H54 (cell line): Measurements from ENCODE around the gene XPNPEP1.

Experiments used
- DNase-seq: peaks from one replicate; pipeline ENCODE4 v3.0.0; 2011; ENCODE audit warnings: low spot score, mixed read lengths; ENCODE audit not compliant: insufficient read length
- FAIRE-seq: peaks from 3 replicates; lab custom pipeline; 2011; peaks lifted over from hg19 to GRCh38; lab: Jason Lieb, UNC
- POLR2A ChIP-seq: IDR thresholded peaks from 2 replicates; pipeline ENCODE4 v1.6.1; 2011; ENCODE audit warnings: low read depth, mild to moderate bottlenecking, low read length

Gene XPNPEP1

DNA sequence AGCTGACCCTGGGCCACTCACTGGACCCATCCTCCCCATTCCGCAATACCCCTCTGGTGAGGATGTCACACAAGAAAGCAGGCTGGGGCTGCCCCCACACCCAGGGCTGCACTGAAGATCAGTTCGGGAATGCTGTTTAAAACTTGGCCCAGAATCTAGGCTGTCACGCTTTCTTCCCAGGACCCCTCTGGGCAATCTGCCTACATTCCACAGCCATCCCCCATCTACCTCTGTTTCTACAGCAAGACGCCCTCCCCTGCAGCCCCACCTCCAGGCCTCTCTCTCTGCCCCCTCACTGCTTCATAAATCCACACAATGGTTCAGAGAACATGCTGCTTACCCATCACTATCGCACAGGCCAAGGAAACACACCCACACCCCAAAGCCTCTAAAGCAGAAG, 36.1 kb downstream of the XPNPEP1 start:
- TF ChIP-seq POLR2A = no peak
- no peak for DNase-seq
- no peak for FAIRE-seq

DNA sequence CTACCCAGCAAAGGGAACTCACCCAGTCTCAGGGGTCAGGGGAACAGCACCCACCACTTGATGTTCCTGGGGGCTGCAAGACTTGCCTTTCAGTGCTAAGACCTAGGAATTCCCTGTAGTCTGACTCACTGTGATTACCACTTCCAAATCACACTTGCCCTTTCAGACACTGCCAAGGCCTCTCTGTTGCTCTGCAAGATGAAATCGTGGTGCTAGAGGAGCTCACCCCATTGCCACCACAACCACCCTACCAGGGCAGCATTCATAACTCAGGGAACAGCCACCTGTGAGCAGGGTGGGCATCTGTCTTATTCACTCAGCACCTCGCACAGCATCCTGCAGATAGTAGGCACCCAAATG, 36.5 kb downstream of the XPNPEP1 start:
- DNase-seq (no peak), FAIRE-seq (no peak)
- no peak for TF ChIP-seq POLR2A

DNA sequence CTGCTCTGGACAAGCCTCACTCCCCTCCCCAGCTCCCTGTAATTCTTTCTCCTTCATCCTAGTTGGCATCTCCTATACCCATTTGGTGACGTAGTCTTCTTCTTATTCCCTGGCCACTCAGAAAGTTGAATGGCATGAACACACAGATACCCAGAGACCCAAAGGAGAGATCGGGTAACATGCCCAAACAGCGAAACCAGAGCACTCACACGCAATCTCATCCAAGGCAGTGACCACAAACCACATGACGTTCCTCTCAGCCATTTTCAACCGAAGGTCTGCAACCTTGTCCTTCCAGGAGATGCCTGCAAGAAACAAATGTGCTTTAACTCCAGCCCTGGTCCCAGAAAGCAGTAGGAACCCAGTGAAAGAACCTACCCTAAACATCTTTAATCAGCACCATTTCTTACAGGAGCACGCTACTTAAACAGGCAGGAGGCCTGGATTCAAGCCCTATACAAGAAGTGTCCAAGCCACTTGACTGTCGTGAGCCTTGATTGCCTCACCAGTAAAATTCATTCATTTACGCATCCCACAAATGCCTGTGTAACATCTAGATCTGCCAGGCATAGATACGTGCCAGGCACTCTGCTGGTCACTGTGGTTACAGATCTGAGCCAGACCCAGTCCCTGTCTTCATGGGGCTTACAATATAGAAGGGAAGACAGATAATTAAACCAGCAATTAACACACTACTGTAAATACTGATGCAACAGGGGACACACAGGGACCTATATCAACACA, 37.1 kb downstream of the XPNPEP1 start:
- DNase-seq = no peak
- no peak for FAIRE-seq
- no peak for TF ChIP-seq POLR2A

DNA sequence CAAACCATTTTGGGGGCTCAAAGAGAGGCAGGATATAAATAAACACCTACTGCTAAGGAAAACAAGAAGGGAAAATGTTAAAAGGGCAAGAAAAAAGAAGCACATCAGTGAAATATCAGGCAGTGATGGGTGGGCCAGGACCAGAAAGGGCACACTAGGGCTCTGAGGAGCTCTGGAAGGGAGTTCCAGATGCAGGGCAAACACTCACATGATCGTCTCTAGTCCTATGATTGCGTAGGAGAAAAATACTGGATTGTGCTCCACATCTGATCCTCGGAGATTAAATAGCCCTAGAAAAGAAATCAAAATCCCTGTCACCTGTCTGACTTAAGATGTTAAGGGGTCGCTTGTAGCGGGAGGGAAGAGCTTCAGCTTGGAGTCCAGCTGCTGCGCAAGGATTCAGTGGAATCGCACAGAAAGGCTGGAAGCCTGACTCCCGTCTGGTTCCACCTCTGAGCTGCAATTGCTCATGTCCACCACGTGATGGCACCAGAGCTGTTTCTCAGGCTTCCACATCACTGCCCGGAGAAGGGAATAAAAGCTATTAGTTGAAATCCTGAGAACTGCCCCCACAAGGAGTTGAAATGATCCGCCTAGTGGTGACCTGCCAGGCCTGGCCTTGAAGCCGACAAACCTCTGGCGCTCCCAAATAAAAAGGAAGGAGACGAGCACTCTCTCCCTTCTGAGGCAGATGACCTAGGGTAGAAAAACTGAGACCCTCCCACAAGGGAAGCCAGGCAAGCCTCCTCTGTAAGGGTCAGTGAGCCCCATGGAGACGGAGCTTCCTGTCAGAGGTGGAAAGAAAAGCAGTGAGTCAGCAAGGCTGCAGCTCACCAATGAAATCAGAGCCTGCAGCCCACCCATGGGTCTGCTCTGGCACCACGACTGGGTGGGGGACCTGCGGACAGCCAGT, 39.2 kb downstream of the XPNPEP1 start:
- FAIRE-seq (no peak), DNase-seq (peak; percentile 84)
- TF ChIP-seq POLR2A = no peak

DNA sequence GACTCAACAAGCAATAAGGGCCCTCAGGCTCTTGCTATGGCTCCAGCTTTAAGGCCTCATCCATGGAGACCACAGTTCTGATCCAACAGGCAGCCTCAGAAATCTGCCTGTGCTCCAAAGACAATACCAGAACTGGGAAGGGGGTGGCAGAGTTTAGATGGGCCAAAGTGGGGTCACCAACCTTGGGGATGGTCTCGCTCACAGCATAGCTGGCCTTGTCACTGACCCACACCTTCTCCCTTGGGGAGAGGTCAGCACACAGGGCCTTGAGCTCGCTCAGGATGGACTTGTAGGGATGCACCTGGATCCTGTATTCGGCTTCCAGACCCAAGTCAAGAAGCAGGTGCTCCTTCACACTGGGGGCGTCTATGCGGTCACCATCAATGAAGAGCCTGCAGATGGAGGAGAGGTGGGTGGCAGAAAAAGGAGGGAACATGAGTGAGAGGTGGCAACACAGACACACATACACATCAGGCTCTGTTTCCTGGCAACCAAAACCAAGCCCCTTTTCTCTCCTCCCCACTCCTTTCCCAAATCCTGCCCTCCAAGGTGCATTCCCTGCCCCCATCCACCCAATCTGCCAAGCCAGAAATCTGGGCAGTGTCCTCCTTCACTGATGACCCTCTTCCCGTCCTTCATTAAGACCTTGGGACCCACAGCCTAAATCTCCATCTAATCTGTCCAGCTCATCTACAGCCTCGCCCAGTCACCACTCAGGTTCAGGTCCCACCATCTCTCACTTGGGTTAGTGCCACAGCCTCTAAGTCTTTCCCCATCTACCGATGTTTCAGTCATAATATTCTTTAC, 40.9 kb downstream of the XPNPEP1 start:
- DNase-seq (no peak), FAIRE-seq (no peak)
- no peak for TF ChIP-seq POLR2A

DNA sequence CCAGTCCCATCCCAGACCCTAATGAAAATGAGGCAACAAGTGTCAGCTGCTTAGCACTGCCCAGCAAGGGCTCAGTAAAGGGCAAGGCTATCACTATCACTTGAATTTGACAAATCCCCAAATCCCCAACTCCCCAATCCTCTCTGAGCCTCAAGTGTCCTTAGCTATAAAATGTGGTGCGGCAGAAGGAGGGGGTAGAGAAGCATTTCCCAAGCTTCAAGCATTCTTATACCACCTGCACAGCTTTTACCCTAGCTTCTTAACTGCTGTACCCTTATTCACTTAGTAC, 41.6 kb downstream of the XPNPEP1 start:
- DNase-seq (no peak), FAIRE-seq (no peak)
- TF ChIP-seq POLR2A = no peak

DNA sequence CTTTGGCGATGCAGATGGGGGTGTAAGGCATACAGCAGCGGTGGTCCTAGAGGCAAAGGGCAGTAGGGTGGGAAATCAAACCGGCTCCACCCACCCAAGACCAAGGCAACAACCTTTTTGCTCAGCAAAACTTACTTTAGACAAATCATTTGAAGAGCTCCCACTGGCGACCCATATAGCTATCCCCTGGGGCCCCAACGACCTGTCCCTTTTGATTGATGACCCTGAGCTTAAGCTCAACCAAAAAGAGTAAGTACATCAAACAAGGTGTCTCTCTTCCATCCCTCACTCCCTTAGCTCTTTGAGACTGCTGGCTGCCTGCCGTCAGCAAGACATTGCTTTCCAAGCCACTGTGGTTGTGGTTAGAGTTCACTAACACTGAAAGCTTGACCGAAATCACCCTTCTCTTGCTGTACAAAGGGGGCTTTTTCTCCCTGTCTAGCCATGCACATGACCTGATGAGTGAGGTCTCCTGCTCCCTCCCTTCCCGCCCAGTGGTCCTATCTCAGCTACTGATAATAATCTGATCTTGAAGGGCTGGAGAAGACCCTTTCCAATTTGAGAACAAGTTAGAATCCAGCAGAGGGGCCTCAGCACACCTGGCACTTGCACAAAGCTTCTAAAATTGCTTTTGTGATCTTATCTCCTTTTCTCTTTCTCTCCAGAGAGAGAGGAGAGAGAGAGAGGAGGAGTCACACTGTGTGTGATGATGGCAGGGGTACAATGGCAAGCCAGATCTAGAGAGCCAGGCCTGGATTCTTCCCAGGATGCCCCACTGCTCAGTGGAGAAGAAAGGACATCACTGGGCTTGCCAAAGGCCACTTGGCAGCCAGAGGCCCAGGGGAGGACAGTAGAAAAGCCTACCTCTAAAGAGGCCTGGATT, 42.2 kb downstream of the XPNPEP1 start:
- FAIRE-seq (no peak), DNase-seq (no peak)
- TF ChIP-seq POLR2A = no peak

DNA sequence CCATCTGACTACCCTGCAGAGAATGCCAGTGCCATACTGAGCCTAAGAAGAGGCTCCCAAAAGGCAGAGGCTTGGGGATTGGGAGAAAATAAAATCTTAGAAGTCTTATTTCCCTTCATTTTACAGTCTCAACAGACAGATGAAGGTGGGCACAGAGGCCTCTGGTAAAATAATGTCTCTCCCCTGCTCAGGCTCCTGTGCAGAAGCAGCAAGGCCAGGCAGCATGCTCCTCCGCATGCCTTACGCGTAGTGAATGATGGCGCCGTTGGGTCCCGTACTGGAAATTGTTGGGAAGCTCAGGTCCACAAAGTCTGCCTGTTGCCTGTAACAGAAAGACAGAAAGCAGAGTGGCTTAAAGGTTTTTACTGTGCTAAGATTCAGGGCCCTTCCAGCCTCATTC, 45.8 kb downstream of the XPNPEP1 start:
- TF ChIP-seq POLR2A = no peak
- FAIRE-seq (no peak), DNase-seq (no peak)

DNA sequence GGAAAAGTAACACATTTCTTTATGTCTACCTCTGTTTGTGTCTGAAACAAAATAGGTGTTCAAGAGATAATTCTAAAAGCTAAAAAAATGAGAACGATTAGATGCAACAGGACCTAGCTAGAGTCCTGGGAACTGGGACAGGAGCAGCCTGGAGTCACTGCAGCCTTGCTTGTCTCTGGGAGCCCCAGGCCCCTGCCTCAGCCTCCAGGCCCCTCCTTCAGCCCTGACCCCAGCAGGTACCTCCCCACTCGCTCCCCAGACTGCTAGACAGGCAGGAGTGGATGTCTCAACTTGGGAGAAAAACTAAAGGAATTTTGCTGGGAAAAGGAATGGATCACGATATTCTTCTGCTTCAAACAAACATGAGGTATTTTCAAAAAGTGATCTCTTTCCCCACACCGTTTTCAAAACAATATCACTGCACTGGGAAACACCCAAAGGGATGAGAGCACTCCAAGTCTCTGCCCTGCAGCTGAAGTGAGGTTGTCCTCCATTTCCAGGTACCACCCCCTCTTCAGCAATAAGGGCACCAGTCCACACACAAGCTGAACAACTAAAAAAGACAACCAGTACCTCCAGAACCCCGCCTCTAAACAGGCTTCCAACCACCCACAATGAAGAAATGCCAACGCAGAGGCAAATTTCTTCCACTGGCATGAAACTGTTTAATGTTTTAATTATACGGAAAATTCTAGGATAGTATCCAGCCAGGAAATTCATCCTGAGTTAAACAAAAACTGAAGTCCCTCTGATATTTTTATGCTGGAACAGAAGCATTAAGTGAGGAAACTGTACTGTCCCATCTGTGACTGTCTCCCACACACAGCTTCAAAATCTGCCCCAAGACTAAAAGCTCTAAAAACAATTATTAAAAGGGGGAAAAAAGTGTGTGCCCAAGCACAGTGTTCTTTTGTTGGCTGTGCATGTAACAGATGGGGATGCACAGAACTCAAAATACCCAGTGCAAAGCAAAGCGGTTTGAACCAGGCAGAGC, 47.2 kb downstream of the XPNPEP1 start:
- no peak for TF ChIP-seq POLR2A
- DNase-seq (no peak), FAIRE-seq (no peak)

DNA sequence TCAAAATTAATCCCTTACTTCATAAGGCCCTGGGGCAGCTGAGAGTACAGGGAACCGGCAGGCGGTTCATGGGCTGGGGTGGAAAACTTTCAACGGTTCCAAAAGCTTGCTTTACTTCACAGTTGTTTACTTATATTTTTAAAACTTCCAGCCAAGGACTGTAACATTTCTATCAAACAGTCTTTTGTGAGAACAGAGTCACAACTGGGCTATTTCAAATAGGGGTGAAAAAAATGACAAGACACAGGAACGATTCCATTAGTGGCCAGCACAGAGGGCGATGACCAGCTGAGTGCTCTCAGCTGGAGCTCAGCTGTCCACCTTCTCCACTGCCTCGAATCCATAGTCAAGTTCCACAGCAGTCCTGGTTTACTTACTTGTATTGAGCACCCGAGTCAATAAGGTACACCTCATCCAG, 48.2 kb downstream of the XPNPEP1 start:
- no peak for TF ChIP-seq POLR2A
- FAIRE-seq = no peak
- no peak for DNase-seq

DNA sequence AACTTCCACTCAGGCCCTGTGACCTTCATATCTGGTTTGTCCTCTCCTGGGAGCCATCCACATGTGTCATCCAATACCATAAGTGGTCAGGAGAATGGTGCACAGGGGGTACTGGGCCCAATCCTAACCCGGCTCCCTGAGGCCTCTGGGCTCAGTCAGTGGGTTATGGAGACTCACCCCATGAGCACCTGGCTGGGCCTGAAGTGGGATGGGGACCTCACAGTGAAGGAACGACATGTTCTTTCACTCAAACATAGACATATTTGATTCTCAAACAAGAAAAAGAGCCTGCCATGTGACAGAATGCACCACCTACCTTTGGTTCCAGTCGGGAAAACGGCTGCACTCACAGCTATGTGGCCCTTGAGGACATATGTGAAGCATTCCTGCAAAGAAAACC, 51.8 kb downstream of the XPNPEP1 start:
- DNase-seq = no peak
- no peak for FAIRE-seq
- no peak for TF ChIP-seq POLR2A

DNA sequence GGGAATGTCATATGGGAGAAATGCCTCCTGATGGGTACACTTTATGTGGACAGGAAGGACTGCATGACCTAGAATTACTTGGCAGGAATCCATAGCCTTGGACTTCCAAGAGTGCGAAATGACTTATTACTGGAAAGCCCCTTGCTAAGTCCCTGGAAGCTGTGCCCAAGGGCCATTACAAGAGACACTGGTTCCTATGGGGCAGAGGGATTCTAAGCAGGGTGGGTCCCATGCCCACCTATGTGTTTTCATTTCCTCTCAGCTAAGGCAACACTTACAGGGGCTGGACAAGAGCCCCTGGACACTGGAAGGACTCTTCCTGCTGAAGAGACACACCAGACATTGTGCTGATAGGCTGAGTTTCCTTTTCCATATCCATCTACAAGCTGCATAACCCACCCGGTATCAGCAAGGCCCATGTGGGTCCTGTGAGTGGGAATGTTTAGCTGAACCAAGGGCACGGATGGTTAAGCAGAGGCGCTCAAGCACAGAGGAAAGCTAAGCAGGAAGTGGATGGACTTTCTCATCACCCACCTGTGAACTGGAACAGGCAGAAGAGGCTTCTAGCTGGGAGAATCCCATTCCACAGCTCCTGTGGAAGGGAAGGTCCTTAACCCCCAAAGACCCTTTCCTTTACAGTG, 56.2 kb downstream of the XPNPEP1 start:
- TF ChIP-seq POLR2A = no peak
- no peak for DNase-seq

More for the DNA sequence above, 56.2 kb downstream of the XPNPEP1 start:
- no peak for FAIRE-seq
